GM19239 (cell line): Measurements from ENCODE around the gene NOL4L.
A peak's percentile ranks its signal among the peaks of the same experiment; 100 is the strongest.
"Not testable (repeated sequence)": the region's sequence is repeated elsewhere in the genome, so short reads cannot be mapped to it uniquely, and the experiment has no call there.

Experiments used
- DNase-seq: peaks from one replicate; pipeline ENCODE4 v3.0.0; 2011; ENCODE audit warnings: low spot score; ENCODE audit not compliant: insufficient read length
- FAIRE-seq: peaks from 2 replicates; lab custom pipeline; 2011; peaks lifted over from hg19 to GRCh38; lab: Jason Lieb, UNC

Gene NOL4L

GRCh38 chr20:32493356-32493755 is 91.8 kb downstream of the NOL4L start:
- no peak for FAIRE-seq
- DNase-seq, result no peak

- DNase-seq, FAIRE-seq: not testable (repeated sequence)
These were observed 93.4 kb downstream of the NOL4L start for GRCh38 chr20:32491764-32492151.

GRCh38 chr20:32490942-32491763 is 94.0 kb downstream of the NOL4L start:
- FAIRE-seq (no peak), DNase-seq (no peak)

GRCh38 chr20:32488066-32488838 is 96.9 kb downstream of the NOL4L start:
- FAIRE-seq (no peak), DNase-seq (no peak)

- FAIRE-seq, result no peak
- no peak for DNase-seq
These were observed 97.8 kb downstream of the NOL4L start for GRCh38 chr20:32487381-32487780.

GRCh38 chr20:32485770-32486478 is 99.2 kb downstream of the NOL4L start:
- DNase-seq (no peak), FAIRE-seq (no peak)

GRCh38 chr20:32484958-32485769 is 100.0 kb downstream of the NOL4L start:
- peak; percentile 81 for FAIRE-seq
- peak; percentile 63 for DNase-seq

- DNase-seq (no peak), FAIRE-seq (no peak)
These were observed 100.7 kb downstream of the NOL4L start for GRCh38 chr20:32484225-32484957.

- no peak for FAIRE-seq
These were observed 101.5 kb downstream of the NOL4L start for GRCh38 chr20:32483351-32484224.

GRCh38 chr20:32482442-32483261 is 102.5 kb downstream of the NOL4L start:
- DNase-seq (no peak), FAIRE-seq (no peak)

More at GRCh38 chr20:32483351-32484224, 101.5 kb downstream of the NOL4L start:
- DNase-seq, result no peak

GRCh38 chr20:32482143-32482441 is 103.0 kb downstream of the NOL4L start:
- DNase-seq, result no peak
- no peak for FAIRE-seq

- no peak for DNase-seq
- FAIRE-seq, result no peak
These were observed 103.6 kb downstream of the NOL4L start for GRCh38 chr20:32481311-32482142.

GRCh38 chr20:32480371-32481241 is 104.5 kb downstream of the NOL4L start:
- no peak for FAIRE-seq
- no peak for DNase-seq

- no peak for FAIRE-seq
These were observed 105.4 kb downstream of the NOL4L start for GRCh38 chr20:32479697-32480171.

GRCh38 chr20:32479012-32479411 is 106.1 kb downstream of the NOL4L start:
- no peak for FAIRE-seq
- DNase-seq, result no peak

More at GRCh38 chr20:32479697-32480171, 105.4 kb downstream of the NOL4L start:
- no peak for DNase-seq

GRCh38 chr20:32478576-32478975 is 106.6 kb downstream of the NOL4L start:
- no peak for DNase-seq
- no peak for FAIRE-seq
